ENCODE data around the gene CARM1. TPM values are rescaled to one million over a fixed set of nuclear protein-coding genes. Genes with fewer than 3 reads are reported as not detected.
A peak's percentile ranks its signal among the peaks of the same experiment; 100 is the strongest.

CARM1 gene
- total RNA-seq, 2 donors from 2014 or later, result 14.5 to 54.4 TPM

- intact Hi-C loops (cut with DNase I), result no loop called here
- H3K4me1 ChIP-seq (replicated peaks), result peaks cover 6% of the 10 kb centered on the region
- TF ChIP-seq CTCF (IDR thresholded peaks at IDR 0.05) (peak in 1 of 4 experiments; percentile 2), POLR2A (IDR thresholded peaks at IDR 0.05) (no peak), POLR2AphosphoS5 (IDR thresholded peaks at IDR 0.05) (peak; percentile 72)
- H3K27ac ChIP-seq, result peak overlapping the region; percentile 17 to 43
- peak; percentile 71 for DNase-seq (ENCODE audit: low spot score)
- H3K4me3 ChIP-seq, result no peak overlapping the region
- H3K27me3 ChIP-seq (replicated peaks; ENCODE audit: insufficient read depth), result no peaks in the 10 kb centered on the region
- H3K36me3 ChIP-seq, result no peaks in the 10 kb centered on the region
- 31% methylated on average over 7 of the region's 7 CpGs for WGBS
- no peaks in the 10 kb centered on the region for H3K9me3 ChIP-seq
Measured at GRCh38 chr19:10896851-10897526, 25.6 kb downstream of the CARM1 start.

DNA sequence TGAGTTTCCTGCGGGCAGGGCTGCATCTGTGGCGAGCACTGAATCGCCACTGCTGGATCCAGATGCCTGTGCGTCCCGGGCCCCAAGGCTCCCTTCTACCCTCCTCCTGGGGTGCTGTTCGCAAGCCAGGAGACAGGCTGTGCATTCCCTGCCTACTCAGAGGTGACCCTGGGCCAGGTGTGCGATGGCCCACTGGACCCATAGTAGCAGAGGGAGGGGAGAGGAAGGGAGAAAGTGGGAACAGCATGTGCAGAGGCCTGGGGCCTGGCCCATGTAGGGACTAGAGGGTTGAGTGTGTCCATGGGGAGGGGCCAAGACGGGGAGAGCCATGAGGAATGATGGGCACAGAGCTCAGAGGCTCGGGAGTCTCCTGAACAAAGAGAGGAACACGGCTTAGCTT is 27.3 kb downstream of the CARM1 start:
- peaks cover 4% of the 10 kb centered on the region for H3K4me1 ChIP-seq (replicated peaks)
- 53% methylated on average over 8 of the region's 10 CpGs for WGBS
- H3K36me3 ChIP-seq, result no peaks in the 10 kb centered on the region
- intact Hi-C loops (cut with DNase I), result no loop called here
- no peaks in the 10 kb centered on the region for H3K9me3 ChIP-seq
- DNase-seq (ENCODE audit: low spot score), result no peak
- peak overlapping the region in 1 of 2 donors; percentile 72 for H3K27ac ChIP-seq
- TF ChIP-seq CTCF (IDR thresholded peaks at IDR 0.05), result no peak
- no peaks in the 10 kb centered on the region for H3K27me3 ChIP-seq (replicated peaks; ENCODE audit: insufficient read depth)
- no peak overlapping the region for H3K4me3 ChIP-seq

GRCh38 chr19:10899151-10899653 is 27.8 kb downstream of the CARM1 start:
- no peak overlapping the region for H3K4me3 ChIP-seq
- DNase-seq (ENCODE audit: low spot score), result peak; percentile 66
- 34% methylated on average over 7 of the region's 10 CpGs for WGBS
- H3K36me3 ChIP-seq, result no peaks in the 10 kb centered on the region
- intact Hi-C loops (cut with DNase I), result no loop called here
- H3K27ac ChIP-seq, result peak overlapping the region; percentile 61 to 72
- H3K4me1 ChIP-seq (replicated peaks), result peaks cover 4% of the 10 kb centered on the region
- TF ChIP-seq POLR2AphosphoS5 (IDR thresholded peaks at IDR 0.05), result peak; percentile 10
- TF ChIP-seq POLR2A (IDR thresholded peaks at IDR 0.05), result no peak
- no peaks in the 10 kb centered on the region for H3K9me3 ChIP-seq
- no peaks in the 10 kb centered on the region for H3K27me3 ChIP-seq (replicated peaks; ENCODE audit: insufficient read depth)

GRCh38 chr19:10907925-10908324 is 36.6 kb downstream of the CARM1 start:
- no peak for DNase-seq (ENCODE audit: low spot score)
- Histone ChIP-seq H3K27ac (no peak overlapping the region), H3K4me1 (replicated peaks) (no peaks in the 10 kb centered on the region), H3K36me3 (peaks cover 2 to 13% of the 10 kb centered on the region in 2 donors), H3K4me3 (no peak overlapping the region), H3K9me3 (no peaks in the 10 kb centered on the region), H3K27me3 (replicated peaks; ENCODE audit: insufficient read depth) (no peaks in the 10 kb centered on the region)
- intact Hi-C loops (cut with DNase I), result no loop called here
- TF ChIP-seq POLR2AphosphoS5 (IDR thresholded peaks at IDR 0.05) (no peak), CTCF (IDR thresholded peaks at IDR 0.05) (no peak), POLR2A (IDR thresholded peaks at IDR 0.05) (no peak)
- WGBS, result 91% methylated on average over 13 of the region's 14 CpGs

GRCh38 chr19:10908380-10908960 is 37.1 kb downstream of the CARM1 start:
- 96% methylated on average over 17 of the region's 17 CpGs for WGBS
- no peak overlapping the region for H3K4me3 ChIP-seq
- no peaks in the 10 kb centered on the region for H3K27me3 ChIP-seq (replicated peaks; ENCODE audit: insufficient read depth)
- no peak overlapping the region for H3K27ac ChIP-seq
- H3K36me3 ChIP-seq, result peaks cover 2 to 13% of the 10 kb centered on the region in 2 donors
- intact Hi-C loops (cut with DNase I), result no loop called here
- no peaks in the 10 kb centered on the region for H3K4me1 ChIP-seq (replicated peaks)
- no peaks in the 10 kb centered on the region for H3K9me3 ChIP-seq
- no peak for DNase-seq (ENCODE audit: low spot score)
- TF ChIP-seq CTCF (IDR thresholded peaks at IDR 0.05), result no peak
- no peak for TF ChIP-seq POLR2A (IDR thresholded peaks at IDR 0.05)
- no peak for TF ChIP-seq POLR2AphosphoS5 (IDR thresholded peaks at IDR 0.05)

Data from prostate gland (tissue), 2 donors.